Activated naive CD8-positive, alpha-beta T cell (primary cell): Measurements from ENCODE around the gene PSEN2.
A peak's percentile ranks its signal among the peaks of the same experiment; 100 is the strongest.

ENCODE experiments used
- H3K27ac Mint-ChIP-seq: one replicate; pipeline ENCODE4 v1.8.0; 2021; ENCODE audit warnings: mixed read lengths
- H3K27me3 Mint-ChIP-seq: one replicate; pipeline ENCODE4 v1.8.0; 2021; ENCODE audit warnings: mixed read lengths
- H3K36me3 Mint-ChIP-seq: one replicate; pipeline ENCODE4 v1.8.0; 2021; ENCODE audit warnings: mixed read lengths
- H3K4me1 Mint-ChIP-seq: one replicate; pipeline ENCODE4 v1.8.0; 2021; ENCODE audit warnings: low read depth, mixed read lengths
- H3K4me3 Mint-ChIP-seq: one replicate; pipeline ENCODE4 v1.8.0; 2021; ENCODE audit warnings: mild to moderate bottlenecking, mixed read lengths
- H3K9me3 Mint-ChIP-seq: one replicate; pipeline ENCODE4 v1.8.0; 2021; ENCODE audit warnings: low read depth, mixed read lengths

The PSEN2 gene

GRCh38 chr1:226874579-226875425 lies 4.4 kb downstream of the PSEN2 start:
- peaks cover 6% of the 10 kb centered on the region for H3K4me1 Mint-ChIP-seq
- no peaks in the 10 kb centered on the region for H3K27me3 Mint-ChIP-seq
- H3K9me3 Mint-ChIP-seq, result no peaks in the 10 kb centered on the region
- H3K27ac Mint-ChIP-seq, result no peak overlapping the region
- H3K4me3 Mint-ChIP-seq, result no peak overlapping the region
- peaks cover 4% of the 10 kb centered on the region for H3K36me3 Mint-ChIP-seq

DNA sequence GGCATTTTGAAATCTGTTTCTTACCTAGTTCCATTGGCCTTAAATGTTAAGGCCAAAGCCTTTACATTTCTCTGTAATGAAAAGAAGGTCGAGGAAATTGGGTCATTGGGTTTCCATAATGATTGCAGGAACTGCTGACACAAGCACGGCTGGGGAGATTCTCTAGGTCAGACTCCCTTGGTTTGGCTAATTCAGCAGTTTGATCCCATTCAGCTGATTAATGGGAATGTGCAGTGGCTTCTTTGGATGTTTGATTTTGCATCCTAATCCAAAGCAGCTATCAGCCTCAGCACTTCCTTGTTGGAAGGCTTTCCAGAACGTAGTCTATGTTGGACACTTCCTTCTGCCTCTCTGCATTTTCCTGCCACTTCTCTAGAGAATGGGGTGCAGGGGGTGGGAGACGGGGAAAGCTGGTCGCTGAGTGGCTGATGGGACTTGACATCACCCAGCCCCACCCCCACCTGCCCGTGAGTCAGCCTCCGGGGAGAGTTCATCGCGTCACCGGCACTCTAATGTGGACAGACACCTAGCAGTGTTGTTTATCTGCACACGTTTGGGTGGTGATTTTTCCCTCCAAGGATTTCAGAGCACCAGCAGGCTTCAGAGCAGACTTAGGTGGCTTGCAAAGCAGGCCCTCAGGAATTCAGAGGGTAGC lies 5.4 kb downstream of the PSEN2 start:
- Mint-ChIP-seq H3K27me3 (no peaks in the 10 kb centered on the region), H3K36me3 (peaks cover 6% of the 10 kb centered on the region), H3K4me3 (no peak overlapping the region)

DNA sequence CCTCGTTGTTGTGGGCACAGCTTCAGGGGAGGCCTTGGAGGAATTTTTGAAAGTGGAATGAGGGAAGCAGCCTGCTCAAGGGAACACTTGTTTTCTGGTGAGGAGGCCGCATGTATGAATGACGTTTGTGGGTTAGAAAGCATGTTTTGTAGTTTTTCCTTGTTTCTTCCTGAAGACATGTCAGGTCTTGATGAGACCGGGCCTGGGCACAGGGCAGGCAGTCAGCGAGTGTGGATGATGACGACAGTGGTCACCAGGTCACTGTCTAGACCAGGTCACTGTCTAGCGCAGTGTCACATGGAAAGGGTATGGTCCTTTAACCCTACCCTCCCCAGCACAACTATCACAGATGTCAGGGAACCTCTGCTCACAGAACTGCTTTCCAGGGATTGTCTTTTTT lies 7.3 kb downstream of the PSEN2 start:
- Mint-ChIP-seq H3K4me3 (no peak overlapping the region), H3K9me3 (no peaks in the 10 kb centered on the region), H3K36me3 (peaks cover 11% of the 10 kb centered on the region), H3K27ac (no peak overlapping the region), H3K27me3 (no peaks in the 10 kb centered on the region), H3K4me1 (peaks cover 13% of the 10 kb centered on the region)

More for the DNA sequence above, 5.4 kb downstream of the PSEN2 start:
- Mint-ChIP-seq H3K4me1 (peaks cover 6% of the 10 kb centered on the region), H3K9me3 (no peaks in the 10 kb centered on the region), H3K27ac (no peak overlapping the region)

DNA sequence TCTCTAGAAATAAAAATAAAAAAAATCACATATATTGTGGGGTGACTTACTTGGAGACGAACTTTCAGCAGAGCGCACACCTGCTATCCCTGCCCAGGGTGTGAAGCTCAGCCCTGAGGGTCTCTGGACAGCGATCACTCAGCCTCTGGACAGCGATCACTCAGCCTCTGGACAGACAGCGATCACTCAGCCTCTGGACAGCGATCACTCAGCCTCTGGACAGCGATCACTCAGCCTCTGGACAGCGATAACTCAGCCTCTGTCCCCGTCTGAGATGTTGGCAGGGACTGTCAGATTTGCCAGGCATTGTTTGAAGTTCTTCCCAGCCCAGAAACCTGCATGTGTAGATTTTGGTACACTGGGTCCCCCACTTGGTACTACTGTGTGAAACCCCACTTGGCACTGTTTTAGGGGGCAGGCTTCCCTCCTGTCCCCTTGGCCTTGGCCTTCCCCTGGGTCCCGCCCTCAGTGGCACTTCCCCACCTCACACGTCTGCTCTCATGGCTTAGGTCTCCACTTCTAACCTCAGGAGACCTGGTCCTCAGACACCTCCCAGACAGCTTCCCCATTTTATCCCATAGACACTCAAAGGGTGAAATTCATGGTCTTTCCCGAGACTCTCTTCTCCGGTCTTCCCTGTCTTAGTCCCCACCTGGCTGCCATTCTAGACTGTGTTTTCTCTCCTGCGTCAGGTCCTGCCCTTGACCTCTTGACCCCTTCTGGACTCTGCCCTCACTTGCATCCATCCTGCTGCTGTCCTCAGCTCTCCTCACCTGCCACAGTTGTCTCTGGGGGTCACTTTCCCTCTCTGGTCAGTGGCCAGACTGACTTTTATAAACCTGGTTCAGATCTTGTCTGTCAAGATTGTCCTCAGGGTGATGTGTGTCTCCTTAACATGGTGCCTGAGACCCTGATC lies 10.2 kb downstream of the PSEN2 start:
- Mint-ChIP-seq H3K27ac (peak overlapping the region; percentile 59), H3K36me3 (peaks cover 11% of the 10 kb centered on the region), H3K4me1 (peaks cover 40% of the 10 kb centered on the region), H3K27me3 (no peaks in the 10 kb centered on the region), H3K4me3 (no peak overlapping the region), H3K9me3 (no peaks in the 10 kb centered on the region)

DNA sequence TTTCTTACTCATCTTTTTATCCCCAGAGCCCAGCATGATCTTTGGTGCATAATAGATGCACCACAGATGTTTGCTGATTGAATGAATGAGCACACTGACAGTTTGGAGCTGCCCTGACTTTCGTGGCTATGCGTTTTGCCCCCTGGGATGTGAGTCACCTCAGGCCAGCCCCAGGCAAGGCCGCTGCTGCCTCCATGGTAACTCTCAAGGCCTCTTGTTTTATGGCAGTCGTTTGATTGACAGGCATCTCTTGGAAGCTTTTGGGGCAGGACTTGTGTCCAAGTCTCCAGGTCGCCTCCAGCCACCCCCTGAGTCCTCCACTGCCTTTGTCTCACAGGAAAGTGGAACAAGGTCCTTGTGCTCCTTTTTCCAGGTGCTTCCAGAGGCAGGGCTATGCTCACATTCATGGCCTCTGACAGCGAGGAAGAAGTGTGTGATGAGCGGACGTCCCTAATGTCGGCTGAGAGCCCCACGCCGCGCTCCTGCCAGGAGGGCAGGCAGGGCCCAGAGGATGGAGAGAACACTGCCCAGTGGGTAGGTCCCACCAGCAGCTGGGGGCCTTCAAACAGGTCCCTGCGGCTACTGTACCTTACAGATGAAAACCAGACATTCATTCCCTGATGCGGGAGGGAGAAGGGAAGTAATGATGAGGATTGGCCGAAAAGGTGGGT lies 11.2 kb downstream of the PSEN2 start:
- Mint-ChIP-seq H3K27ac (peak overlapping the region; percentile 81), H3K36me3 (peaks cover 11% of the 10 kb centered on the region), H3K4me3 (peak overlapping the region; percentile 72), H3K27me3 (no peaks in the 10 kb centered on the region), H3K9me3 (no peaks in the 10 kb centered on the region), H3K4me1 (peaks cover 47% of the 10 kb centered on the region)

GRCh38 chr1:226882187-226882586 lies 11.8 kb downstream of the PSEN2 start:
- Mint-ChIP-seq H3K27ac (peak overlapping the region; percentile 81), H3K4me3 (peak overlapping the region; percentile 72), H3K4me1 (peaks cover 47% of the 10 kb centered on the region), H3K36me3 (peaks cover 11% of the 10 kb centered on the region), H3K27me3 (no peaks in the 10 kb centered on the region), H3K9me3 (no peaks in the 10 kb centered on the region)

- Mint-ChIP-seq H3K4me3 (peak overlapping the region; percentile 72), H3K4me1 (peaks cover 47% of the 10 kb centered on the region), H3K9me3 (no peaks in the 10 kb centered on the region), H3K27ac (peak overlapping the region; percentile 81), H3K36me3 (peaks cover 11% of the 10 kb centered on the region), H3K27me3 (no peaks in the 10 kb centered on the region)
Measured at GRCh38 chr1:226882631-226883409, 12.4 kb downstream of the PSEN2 start.

- Mint-ChIP-seq H3K4me1 (peaks cover 47% of the 10 kb centered on the region), H3K27ac (peak overlapping the region; percentile 81), H3K36me3 (peaks cover 11% of the 10 kb centered on the region), H3K4me3 (peak overlapping the region; percentile 72), H3K27me3 (no peaks in the 10 kb centered on the region), H3K9me3 (no peaks in the 10 kb centered on the region)
Measured at GRCh38 chr1:226883630-226884029, 13.2 kb downstream of the PSEN2 start.

- peak overlapping the region; percentile 60 for H3K4me3 Mint-ChIP-seq
- H3K36me3 Mint-ChIP-seq, result peaks cover 11% of the 10 kb centered on the region
- no peaks in the 10 kb centered on the region for H3K27me3 Mint-ChIP-seq
- no peaks in the 10 kb centered on the region for H3K9me3 Mint-ChIP-seq
- H3K4me1 Mint-ChIP-seq, result peaks cover 47% of the 10 kb centered on the region
- H3K27ac Mint-ChIP-seq, result peak overlapping the region; percentile 25
Measured at GRCh38 chr1:226884116-226884625, 13.8 kb downstream of the PSEN2 start.

- peaks cover 47% of the 10 kb centered on the region for H3K4me1 Mint-ChIP-seq
- no peaks in the 10 kb centered on the region for H3K27me3 Mint-ChIP-seq
- H3K36me3 Mint-ChIP-seq, result peaks cover 7% of the 10 kb centered on the region
- no peaks in the 10 kb centered on the region for H3K9me3 Mint-ChIP-seq
- peak overlapping the region; percentile 58 for H3K4me3 Mint-ChIP-seq
- H3K27ac Mint-ChIP-seq, result peak overlapping the region; percentile 22
Measured at GRCh38 chr1:226884966-226885820, 14.8 kb downstream of the PSEN2 start.

GRCh38 chr1:226886122-226886901 lies 15.9 kb downstream of the PSEN2 start:
- H3K27me3 Mint-ChIP-seq, result no peaks in the 10 kb centered on the region
- no peaks in the 10 kb centered on the region for H3K9me3 Mint-ChIP-seq
- H3K27ac Mint-ChIP-seq, result no peak overlapping the region
- peaks cover 46% of the 10 kb centered on the region for H3K4me1 Mint-ChIP-seq
- H3K36me3 Mint-ChIP-seq, result peaks cover 3% of the 10 kb centered on the region
- peak overlapping the region; percentile 4 for H3K4me3 Mint-ChIP-seq

DNA sequence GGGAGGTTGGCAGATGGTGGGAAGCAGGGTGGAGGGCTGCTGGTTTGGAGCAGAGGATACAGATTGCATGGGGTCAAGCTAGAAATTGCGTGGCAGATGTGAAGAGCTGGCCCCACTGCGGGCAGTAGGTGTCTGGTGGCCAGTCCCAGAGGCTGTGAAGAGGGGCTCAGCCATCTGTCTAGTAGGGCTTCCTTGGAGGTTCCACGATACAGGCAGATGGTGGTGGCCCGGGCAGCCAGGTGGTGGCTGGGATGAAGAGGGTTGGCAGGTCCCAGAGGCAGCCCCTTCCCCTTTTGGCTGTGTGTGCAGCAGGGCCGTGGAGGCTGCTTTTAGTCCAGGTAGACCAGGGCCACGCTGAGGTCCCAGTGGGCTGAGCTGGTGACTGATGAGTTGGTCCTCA lies 16.6 kb downstream of the PSEN2 start:
- Mint-ChIP-seq H3K4me1 (peaks cover 40% of the 10 kb centered on the region), H3K4me3 (no peak overlapping the region), H3K9me3 (no peaks in the 10 kb centered on the region), H3K27me3 (no peaks in the 10 kb centered on the region), H3K36me3 (peaks cover 3% of the 10 kb centered on the region), H3K27ac (no peak overlapping the region)
